Upper lobe of left lung (tissue), 4 donors: Measurements from ENCODE around the gene POLG2.

Experiments used
- POLR2AphosphoS5 ChIP-seq, 2 donors: sonication (generic); formaldehyde crosslinking; IDR thresholded peaks; one replicate each; pipeline ENCODE4 v1.5.1; 2017; ENCODE audit warnings: antibody characterized with exemption in 2 of 2
- TF ChIP-seq, protein P1 (sequence below), 6 experiments: fragments of 450-650 bp in 4 of 6; fragments of 200-600 bp in 2 of 6; sonication (generic) in 2 of 6; IDR thresholded peaks; one replicate each; pipeline ENCODE4 v1.5.1; 2016 to 2019; ENCODE audit warnings: antibody characterized with exemption in 6 of 6

DNA sequence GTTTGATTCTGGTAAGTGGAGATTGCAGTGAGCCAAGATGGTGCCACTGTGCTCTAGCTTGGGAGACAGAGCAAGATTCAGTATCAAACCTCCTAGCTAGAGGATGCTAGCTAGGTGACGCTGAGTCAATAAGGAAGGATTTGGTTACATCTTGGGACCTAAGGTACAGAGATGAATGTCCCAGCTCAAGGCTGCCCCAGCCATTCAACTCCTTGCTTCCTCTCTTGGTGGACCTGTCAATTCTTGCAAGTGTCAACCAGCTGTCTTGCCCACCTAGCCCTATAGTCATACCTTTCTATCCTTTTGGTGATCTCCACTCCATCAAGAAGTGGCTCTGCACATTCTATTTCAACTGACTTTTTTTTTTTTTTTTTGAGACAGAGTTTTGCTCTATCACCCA lies 49.3 kb downstream of the POLG2 start:
- TF ChIP-seq, protein P1, sequence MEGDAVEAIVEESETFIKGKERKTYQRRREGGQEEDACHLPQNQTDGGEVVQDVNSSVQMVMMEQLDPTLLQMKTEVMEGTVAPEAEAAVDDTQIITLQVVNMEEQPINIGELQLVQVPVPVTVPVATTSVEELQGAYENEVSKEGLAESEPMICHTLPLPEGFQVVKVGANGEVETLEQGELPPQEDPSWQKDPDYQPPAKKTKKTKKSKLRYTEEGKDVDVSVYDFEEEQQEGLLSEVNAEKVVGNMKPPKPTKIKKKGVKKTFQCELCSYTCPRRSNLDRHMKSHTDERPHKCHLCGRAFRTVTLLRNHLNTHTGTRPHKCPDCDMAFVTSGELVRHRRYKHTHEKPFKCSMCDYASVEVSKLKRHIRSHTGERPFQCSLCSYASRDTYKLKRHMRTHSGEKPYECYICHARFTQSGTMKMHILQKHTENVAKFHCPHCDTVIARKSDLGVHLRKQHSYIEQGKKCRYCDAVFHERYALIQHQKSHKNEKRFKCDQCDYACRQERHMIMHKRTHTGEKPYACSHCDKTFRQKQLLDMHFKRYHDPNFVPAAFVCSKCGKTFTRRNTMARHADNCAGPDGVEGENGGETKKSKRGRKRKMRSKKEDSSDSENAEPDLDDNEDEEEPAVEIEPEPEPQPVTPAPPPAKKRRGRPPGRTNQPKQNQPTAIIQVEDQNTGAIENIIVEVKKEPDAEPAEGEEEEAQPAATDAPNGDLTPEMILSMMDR (IDR thresholded peaks at IDR 0.05): no peak
- TF ChIP-seq POLR2AphosphoS5 (IDR thresholded peaks at IDR 0.05): no peak
